WTC11 (cell line): ENCODE data around the gene CPEB4.

Experiments used
- SMAD4 ChIP-seq: sonication (generic); formaldehyde crosslinking; IDR thresholded peaks from 2 replicates; pipeline ENCODE4 v1.8.0; 2022; ENCODE audit warnings: mild to moderate bottlenecking, missing genetic modification reagents
- TF ChIP-seq, protein P1 (sequence below): sonication (generic); formaldehyde crosslinking; IDR thresholded peaks from 2 replicates; pipeline ENCODE4 v1.8.0; 2022; ENCODE audit warnings: mild to moderate bottlenecking, missing genetic modification reagents
- TF ChIP-seq, protein P2 (sequence below): fragments of 200-600 bp; IDR thresholded peaks from 2 replicates; pipeline ENCODE4 v1.8.0; 2022; ENCODE audit warnings: antibody characterized with exemption
- TF ChIP-seq, protein P3 (sequence below): sonication (generic); formaldehyde crosslinking; IDR thresholded peaks from 2 replicates; pipeline ENCODE4 v1.8.1; 2022; ENCODE audit warnings: missing genetic modification reagents, borderline replicate concordance

DNA sequence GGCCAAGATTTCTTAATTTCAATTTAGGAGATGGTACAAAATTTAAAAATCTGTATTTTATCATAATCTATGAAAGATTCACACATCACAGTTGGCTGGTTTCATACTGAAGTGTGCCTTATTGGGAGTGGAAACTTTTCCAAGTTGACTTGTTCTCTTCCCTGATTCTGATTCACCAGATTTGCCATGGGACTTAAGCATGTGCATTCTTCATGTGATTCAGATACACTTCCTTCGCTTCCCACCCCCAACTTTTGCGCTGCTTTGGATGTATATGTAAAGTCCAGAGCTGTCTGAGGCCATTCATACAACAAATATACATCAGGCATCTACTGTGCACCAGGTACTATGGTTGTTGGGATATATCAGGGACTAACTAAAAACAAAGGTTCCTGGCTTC, 34.4 kb downstream of the CPEB4 start:
- TF ChIP-seq SMAD4: no peak
- TF ChIP-seq, protein P1, sequence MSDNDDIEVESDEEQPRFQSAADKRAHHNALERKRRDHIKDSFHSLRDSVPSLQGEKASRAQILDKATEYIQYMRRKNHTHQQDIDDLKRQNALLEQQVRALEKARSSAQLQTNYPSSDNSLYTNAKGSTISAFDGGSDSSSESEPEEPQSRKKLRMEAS (CRISPR knock-in tag): no peak
- TF ChIP-seq, protein P2, sequence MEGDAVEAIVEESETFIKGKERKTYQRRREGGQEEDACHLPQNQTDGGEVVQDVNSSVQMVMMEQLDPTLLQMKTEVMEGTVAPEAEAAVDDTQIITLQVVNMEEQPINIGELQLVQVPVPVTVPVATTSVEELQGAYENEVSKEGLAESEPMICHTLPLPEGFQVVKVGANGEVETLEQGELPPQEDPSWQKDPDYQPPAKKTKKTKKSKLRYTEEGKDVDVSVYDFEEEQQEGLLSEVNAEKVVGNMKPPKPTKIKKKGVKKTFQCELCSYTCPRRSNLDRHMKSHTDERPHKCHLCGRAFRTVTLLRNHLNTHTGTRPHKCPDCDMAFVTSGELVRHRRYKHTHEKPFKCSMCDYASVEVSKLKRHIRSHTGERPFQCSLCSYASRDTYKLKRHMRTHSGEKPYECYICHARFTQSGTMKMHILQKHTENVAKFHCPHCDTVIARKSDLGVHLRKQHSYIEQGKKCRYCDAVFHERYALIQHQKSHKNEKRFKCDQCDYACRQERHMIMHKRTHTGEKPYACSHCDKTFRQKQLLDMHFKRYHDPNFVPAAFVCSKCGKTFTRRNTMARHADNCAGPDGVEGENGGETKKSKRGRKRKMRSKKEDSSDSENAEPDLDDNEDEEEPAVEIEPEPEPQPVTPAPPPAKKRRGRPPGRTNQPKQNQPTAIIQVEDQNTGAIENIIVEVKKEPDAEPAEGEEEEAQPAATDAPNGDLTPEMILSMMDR: no peak
- TF ChIP-seq, protein P3, sequence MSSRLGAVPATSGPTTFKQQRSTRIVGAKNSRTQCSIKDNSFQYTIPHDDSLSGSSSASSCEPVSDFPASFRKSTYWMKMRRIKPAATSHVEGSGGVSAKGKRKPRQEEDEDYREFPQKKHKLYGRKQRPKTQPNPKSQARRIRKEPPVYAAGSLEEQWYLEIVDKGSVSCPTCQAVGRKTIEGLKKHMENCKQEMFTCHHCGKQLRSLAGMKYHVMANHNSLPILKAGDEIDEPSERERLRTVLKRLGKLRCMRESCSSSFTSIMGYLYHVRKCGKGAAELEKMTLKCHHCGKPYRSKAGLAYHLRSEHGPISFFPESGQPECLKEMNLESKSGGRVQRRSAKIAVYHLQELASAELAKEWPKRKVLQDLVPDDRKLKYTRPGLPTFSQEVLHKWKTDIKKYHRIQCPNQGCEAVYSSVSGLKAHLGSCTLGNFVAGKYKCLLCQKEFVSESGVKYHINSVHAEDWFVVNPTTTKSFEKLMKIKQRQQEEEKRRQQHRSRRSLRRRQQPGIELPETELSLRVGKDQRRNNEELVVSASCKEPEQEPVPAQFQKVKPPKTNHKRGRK (CRISPR knock-in tag): no peak
